K562 (cell line): ENCODE results near the gene ZC3H18. TPM values are rescaled to one million over a fixed set of nuclear protein-coding genes. Genes with fewer than 3 reads are reported as not detected.

Experiments used
- ATAC-seq: fragments of 200-7000 bp; cut with Tn5 transposase; 3 replicates; pipeline ENCODE4 v1.9.1; 2020; ENCODE audit warnings: moderate library complexity
- BruUV-seq: library from RNA; stranded (reverse); fragments of 400-500 nt; replicated peaks from 2 replicates; lab custom pipeline; 2021; lab: Mats Ljungman, UMichigan
- CTCF ChIA-PET: fragments of 300-600 bp; formaldehyde crosslinking; extraction: SDS; loops from one replicate; lab custom pipeline; 2021; ENCODE audit warnings: low intra/inter-chr PET ratio; lab: Yijun Ruan, JAX
- POLR2A ChIA-PET: fragments of 300-600, 350-650 bp; sonication (Branson Sonifier 250); formaldehyde crosslinking; extraction: SDS; loops from one replicate; lab custom pipeline; 2021; ENCODE audit warnings: antibody characterized with exemption, inconsistent platforms; lab: Yijun Ruan, JAX
- DNase-seq, 4 experiments: peaks; one replicate each; pipeline versions ENCODE4 v3.0.0 to v3.0.0-alpha.2; 2011 to 2018; ENCODE audit warnings: low spot score in 3 of 4, mixed read lengths in 3 of 4; ENCODE audit errors: extremely low read depth in 1 of 4
- FAIRE-seq: peaks from 2 replicates; lab custom pipeline; 2011; peaks lifted over from hg19 to GRCh38; lab: Jason Lieb, UNC
- H2AFZ ChIP-seq: 2 replicates; pipeline ENCODE4 v1.6.0; 2011; ENCODE audit warnings: low read depth, low read length, control low read depth, inconsistent platforms
- H3K27ac ChIP-seq: fragments of 200-600 bp; 3 replicates; pipeline ENCODE4 v1.8.0; 2011; ENCODE audit warnings: low read depth, mild to moderate bottlenecking, control low read depth, inconsistent platforms, low read length, moderate library complexity, mixed read lengths; ENCODE audit errors: extremely low read depth
- H3K27me3 ChIP-seq, 2 experiments: fragments of 300-600 bp in 1 of 2; 2 replicates in 1 of 2; 3 replicates in 1 of 2; pipeline versions ENCODE4 v1.6.0 to v1.8.0; 2011; ENCODE audit warnings: inconsistent platforms in 2 of 2, low read length in 2 of 2, mild to moderate bottlenecking in 1 of 2, mixed read lengths in 1 of 2, moderate library complexity in 1 of 2; ENCODE audit not compliant: control insufficient read depth in 2 of 2, insufficient read depth in 2 of 2
- H3K36me3 ChIP-seq: fragments of 300-600 bp; 3 replicates; pipeline ENCODE4 v1.8.0; 2011; ENCODE audit warnings: mild to moderate bottlenecking, low read length, inconsistent platforms; ENCODE audit not compliant: control insufficient read depth, insufficient read depth
- H3K4me1 ChIP-seq, 2 experiments: fragments of 200-600 bp in 1 of 2; replicated peaks in 1 of 2; 2 replicates in 1 of 2; 3 replicates in 1 of 2; pipeline versions ENCODE4 v1.5.1 to v1.8.0; 2011; ENCODE audit warnings: inconsistent platforms in 2 of 2, low read length in 2 of 2, mild to moderate bottlenecking in 1 of 2, mixed read lengths in 1 of 2, moderate library complexity in 1 of 2; ENCODE audit not compliant: control insufficient read depth in 2 of 2, insufficient read depth in 2 of 2
- H3K4me2 ChIP-seq: 2 replicates; pipeline ENCODE4 v1.6.1; 2011; ENCODE audit warnings: low read length, control low read depth, inconsistent platforms, mixed read lengths; ENCODE audit not compliant: insufficient read depth
- H3K4me3 ChIP-seq: fragments of 200-600 bp; sonication (generic), shearing (Covaris generic); 2 replicates; pipeline ENCODE4 v1.5.1; 2016; ENCODE audit warnings: control low read depth, inconsistent platforms
- H3K79me2 ChIP-seq: fragments of 200-600 bp; 3 replicates; pipeline ENCODE4 v1.8.0; 2011; ENCODE audit warnings: low read length, inconsistent platforms; ENCODE audit not compliant: control insufficient read depth, insufficient read depth
- H3K9ac ChIP-seq, 2 experiments: 2 replicates each; pipeline versions ENCODE4 v1.6.0 to v1.6.1; 2011; ENCODE audit warnings: low read depth in 2 of 2, low read length in 2 of 2, control low read depth in 1 of 2, inconsistent platforms in 1 of 2, mild to moderate bottlenecking in 1 of 2, mixed read lengths in 1 of 2; ENCODE audit not compliant: insufficient read depth in 1 of 2
- H3K9me1 ChIP-seq: one replicate; pipeline ENCODE4 v1.6.0; 2011; ENCODE audit warnings: inconsistent platforms, mild to moderate bottlenecking, low read length, moderate library complexity; ENCODE audit not compliant: control insufficient read depth, insufficient read depth
- H3K9me3 ChIP-seq: replicated peaks from 2 replicates; pipeline ENCODE4 v1.5.1; 2011; ENCODE audit warnings: low read depth, low read length, inconsistent platforms; ENCODE audit not compliant: control insufficient read depth, insufficient read depth
- H4K20me1 ChIP-seq: replicated peaks from 2 replicates; pipeline ENCODE4 v1.6.1; 2011; ENCODE audit warnings: low read length, inconsistent platforms, mixed read lengths; ENCODE audit not compliant: control insufficient read depth, insufficient read depth
- CTBP1 ChIP-seq: fragments of 450-650 bp; IDR thresholded peaks from 2 replicates; pipeline ENCODE4 v1.6.1; 2016; ENCODE audit warnings: borderline replicate concordance
- DNMT1 ChIP-seq: fragments of 450-650 bp; IDR thresholded peaks from 2 replicates; pipeline ENCODE4 v1.6.1; 2016; ENCODE audit warnings: antibody characterized with exemption, mild to moderate bottlenecking
- HOXB6 ChIP-seq: fragments of 250-450 bp; sonication (Bioruptor Pico); IDR thresholded peaks from 2 replicates; pipeline ENCODE4 v1.5.1; 2022; ENCODE audit warnings: mild to moderate bottlenecking, borderline replicate concordance
- RFX5 ChIP-seq: IDR thresholded peaks from 2 replicates; pipeline ENCODE4 v1.6.1; 2011; ENCODE audit warnings: low read depth, mild to moderate bottlenecking, improper control_type of control experiment, low read length
- ZNF121 ChIP-seq: sonication (generic); formaldehyde crosslinking; conservative IDR thresholded peaks from 2 replicates; pipeline ENCODE4 v1.8.0; 2022; ENCODE audit warnings: missing genetic modification reagents
- ZNF384 ChIP-seq: IDR thresholded peaks from 2 replicates; pipeline ENCODE4 v1.6.1; 2012; ENCODE audit warnings: low read depth, low read length, improper control_type of control experiment
- WGBS: fragments of 100-300 bp; shearing (Covaris generic); methylation state at CpG from one replicate; pipeline ENCODE4 v1.1.6; 2016; ENCODE audit warnings: low coverage, mixed read lengths; ENCODE audit not compliant: insufficient coverage; ENCODE audit errors: missing lambda C conversion rate; 5-methylcytosine and 5-hydroxymethylcytosine counted together
- in situ Hi-C: fragments of 300-500 bp; cut with MboI; formaldehyde crosslinking; loops from 4 replicates; pipeline ENCODE4 v1.15.0; 2018; ENCODE audit warnings: inconsistent platforms, mixed read lengths
- intact Hi-C: fragments of 100-400 bp; cut with micrococcal nuclease; formaldehyde crosslinking; loops from 2 replicates; pipeline ENCODE4 v1.14.2; 2022
- polyA plus RNA-seq, 8 experiments: library from polyadenylated mRNA; depleted of rRNA in 4 of 8; stranded (reverse) in 5 of 8; unstranded in 3 of 8; fragments of >200 nt; fragmentation: Nextera tagmentation in 2 of 8; fragmentation: Illumina TruSeq in 1 of 8; extraction: Ambion mirVana in 2 of 8; extraction: Trizol in 1 of 8; gene quantifications; 2 replicates each; pipeline versions ENCODE4 v1.2.1 to v1.2.3, GENCODE V29; 2011 to 2014; ENCODE audit warnings: inconsistent platforms in 1 of 8, missing spikeins in 1 of 8
- total RNA-seq, 7 experiments: library from RNA; depleted of rRNA in 6 of 7; stranded (reverse); fragments of >200 nt in 6 of 7; fragmentation: Illumina TruSeq in 2 of 7; extraction: Trizol in 2 of 7; gene quantifications; 2 replicates each; pipeline versions ENCODE4 v1.2.1 to v1.2.3, GENCODE V29; 2011 to 2021; ENCODE audit warnings: low replicate concordance in 1 of 7

Gene ZC3H18
- total and polyA plus RNA-seq, 9 of the 15 experiments (the other 6 are each of a cell fraction or from before 2014, with no cell fraction given): 1.7 to 88.7 (median 26.9) TPM

DNA sequence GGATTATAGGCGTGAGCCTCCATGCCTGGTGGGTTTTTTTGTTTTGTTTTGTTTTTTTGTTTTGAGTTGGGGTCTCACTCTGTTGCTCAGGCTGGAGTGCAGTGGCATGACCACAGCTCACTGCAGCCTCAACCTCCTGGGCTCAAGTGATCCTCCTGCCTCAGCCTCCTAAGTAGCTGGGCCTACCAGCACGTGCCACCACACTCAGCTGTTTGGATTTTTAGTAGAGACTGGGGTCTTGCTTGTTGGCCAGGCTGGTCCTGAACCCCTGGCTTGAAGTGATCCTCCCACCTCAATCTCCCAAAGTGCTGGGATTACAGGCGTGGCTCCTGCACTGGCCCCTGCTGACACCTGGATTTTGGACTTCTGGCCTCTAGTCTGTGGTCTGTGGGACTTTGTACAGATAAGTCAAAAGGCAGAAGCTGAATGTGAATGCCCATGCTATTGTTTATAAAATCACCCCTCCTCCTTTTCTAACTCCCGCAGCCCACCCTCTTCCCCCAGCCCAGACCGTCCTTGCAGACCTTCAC is 110.4 kb downstream of the ZC3H18 start:
- no peak for TF ChIP-seq CTBP1
- no peak for TF ChIP-seq ZNF384
- TF ChIP-seq DNMT1: no peak
- no peak for TF ChIP-seq HOXB6 (CRISPR knock-in tag)
- TF ChIP-seq RFX5: no peak
- TF ChIP-seq ZNF121 (CRISPR knock-in tag): peak; percentile 60
- TF ChIP-seq, all 486 proteins: peak for 1
- Histone ChIP-seq H3K27me3 (no peaks in the 10 kb centered on the region), H3K9ac (peak overlapping the region in 1 of 2 experiments; percentile 50; a peak in 2 of 4 replicates), H3K4me1 (peaks cover 3 to 50% of the 10 kb centered on the region in 2 experiments; a peak in 3 of 5 replicates), H3K4me3 (no peak overlapping the region), H3K27ac (no peak overlapping the region), H3K9me3 (no peaks in the 10 kb centered on the region), H4K20me1 (no peaks in the 10 kb centered on the region; the same call in 1 of the 2 replicates), H2AFZ (no peak overlapping the region), H3K9me1 (no peaks in the 10 kb centered on the region), H3K79me2 (no peaks in the 10 kb centered on the region), H3K4me2 (no peak overlapping the region), H3K36me3 (no peaks in the 10 kb centered on the region)
- ATAC-seq: no peak
- BruUV-seq: no TSS peak
- intact Hi-C loops: no loop called here
- 80% methylated on average over 5 of the region's 5 CpGs for WGBS
- in situ Hi-C loops: no loop called here
- ChIA-PET POLR2A (interaction anchor here (0.6 to 1.1 kb wide), 5 partner anchors 11 to 222 kb away, joined by 3 read pairs; no protein-coding TSS in a partner anchor), CTCF (no interaction called here)
- no peak for FAIRE-seq
- DNase-seq: no peak
